WI38 (cell line): ENCODE measurements around the gene NUB1.

Experiments used
- H3K4me3 ChIP-seq: 2 replicates; pipeline ENCODE4 v1.5.1; 2011; ENCODE audit warnings: low read depth, mild to moderate bottlenecking, control low read depth, low read length
- CTCF ChIP-seq: IDR thresholded peaks from 2 replicates; pipeline ENCODE4 v1.5.1; 2012; ENCODE audit warnings: low read depth, mild to moderate bottlenecking, control low read depth, low read length

Gene NUB1

GRCh38 chr7:151406886-151407583 lies 65.4 kb downstream of the NUB1 start:
- H3K4me3 ChIP-seq = no peak overlapping the region
- TF ChIP-seq CTCF = no peak

- no peak overlapping the region for H3K4me3 ChIP-seq
- TF ChIP-seq CTCF = no peak
Measured at GRCh38 chr7:151408498-151408838, 66.9 kb downstream of the NUB1 start.

- no peak overlapping the region for H3K4me3 ChIP-seq
- TF ChIP-seq CTCF = no peak
Measured at GRCh38 chr7:151408839-151409666, 67.4 kb downstream of the NUB1 start.

GRCh38 chr7:151409667-151410404 lies 68.2 kb downstream of the NUB1 start, which contains the start of gene WDR86:
Gene WDR86, minus strand, starts transcription at chr7:151410038. Its CDS starts 449 bp downstream, at chr7:151409589.
- peak within 1 kb of the TSS; percentile 34 for H3K4me3 ChIP-seq
- TF ChIP-seq CTCF = no peak

- peak overlapping the region; percentile 34 for H3K4me3 ChIP-seq
- TF ChIP-seq CTCF = no peak
Measured at GRCh38 chr7:151410405-151411390, 69.1 kb downstream of the NUB1 start.

GRCh38 chr7:151411551-151411950 lies 69.9 kb downstream of the NUB1 start:
- TF ChIP-seq CTCF = no peak
- no peak overlapping the region for H3K4me3 ChIP-seq
